ENCODE measurements around the gene SPEM1. TPM values are rescaled to one million over a fixed set of nuclear protein-coding genes. Genes with fewer than 3 reads are reported as not detected.

Gene SPEM1
- total and polyA plus RNA-seq, 8 donors = 0.20 TPM; not detected in 7

GRCh38 chr17:7384489-7385081 lies 35.5 kb upstream of the SPEM1 start:
- no peak for TF ChIP-seq POLR2AphosphoS5 (IDR thresholded peaks at IDR 0.05)
- TF ChIP-seq CTCF (IDR thresholded peaks at IDR 0.05) = no peak
- TF ChIP-seq POLR2A (IDR thresholded peaks at IDR 0.05) = no peak
- TF ChIP-seq EP300 (IDR thresholded peaks at IDR 0.05) = no peak
- Histone ChIP-seq H3K36me3 (peaks cover 21 to 61% (median 55%) of the 10 kb centered on the region in 4 donors), H3K4me3 (peak overlapping the region; percentile 41 to 53 (median 44)), H3K27me3 (peaks cover 0 to 32% (median 5%) of the 10 kb centered on the region in 3 donors), H3K9me3 (no peaks in the 10 kb centered on the region), H3K27ac (peak overlapping the region in 4 of 5 donors; percentile 6 to 76 (median 58)), H3K4me1 (peaks cover 25 to 46% (median 37%) of the 10 kb centered on the region in 4 donors)
- WGBS, 5 donors = 71 to 87% (median 74%) methylated on average over 11 to 23 of the region's 23 CpGs
- DNase-seq = no peak
- intact Hi-C loops (cut with DNase I; ENCODE audit: low total_unique reads) = no loop called here

GRCh38 chr17:7388856-7389255 lies 31.3 kb upstream of the SPEM1 start:
- Histone ChIP-seq H3K4me1 (peaks cover 13 to 22% (median 16%) of the 10 kb centered on the region in 4 donors), H3K4me3 (no peak overlapping the region), H3K36me3 (peaks cover 26 to 79% (median 77%) of the 10 kb centered on the region in 4 donors), H3K27me3 (peaks cover 0 to 7% (median 0%) of the 10 kb centered on the region in 3 donors), H3K9me3 (no peaks in the 10 kb centered on the region), H3K27ac (no peak overlapping the region)
- no peak for TF ChIP-seq POLR2A (IDR thresholded peaks at IDR 0.05)
- TF ChIP-seq EP300 (IDR thresholded peaks at IDR 0.05) = no peak
- TF ChIP-seq POLR2AphosphoS5 (IDR thresholded peaks at IDR 0.05) = no peak
- no peak for TF ChIP-seq CTCF (IDR thresholded peaks at IDR 0.05)
- 90 to 95% (median 95%) methylated on average over 7 to 10 of the region's 10 CpGs for WGBS, 5 donors
- no peak for DNase-seq
- intact Hi-C loops (cut with DNase I; ENCODE audit: low total_unique reads) = no loop called here

GRCh38 chr17:7389924-7390910 lies 29.9 kb upstream of the SPEM1 start:
- Histone ChIP-seq H3K9me3 (no peaks in the 10 kb centered on the region), H3K4me1 (peaks cover 15 to 23% (median 21%) of the 10 kb centered on the region in 4 donors), H3K27ac (no peak overlapping the region), H3K36me3 (peaks cover 26 to 69% (median 66%) of the 10 kb centered on the region in 4 donors), H3K27me3 (no peaks in the 10 kb centered on the region), H3K4me3 (no peak overlapping the region)
- peak in 1 of 2 donors; percentile 1 for DNase-seq
- 87 to 92% (median 88%) methylated on average over 18 to 19 of the region's 19 CpGs for WGBS, 5 donors
- no peak for TF ChIP-seq POLR2AphosphoS5 (IDR thresholded peaks at IDR 0.05)
- intact Hi-C loops (cut with DNase I; ENCODE audit: low total_unique reads) = no loop called here

GRCh38 chr17:7391307-7391706 lies 28.8 kb upstream of the SPEM1 start:
- H3K4me1 ChIP-seq = peaks cover 18 to 26% (median 25%) of the 10 kb centered on the region in 4 donors
- H3K27me3 ChIP-seq = no peaks in the 10 kb centered on the region
- intact Hi-C loops (cut with DNase I; ENCODE audit: low total_unique reads) = no loop called here
- no peaks in the 10 kb centered on the region for H3K9me3 ChIP-seq
- 40 to 75% (median 51%) methylated on average over 2 of the region's 2 CpGs for WGBS, 5 donors
- peaks cover 26 to 61% (median 57%) of the 10 kb centered on the region in 4 donors for H3K36me3 ChIP-seq
- DNase-seq = peak in 1 of 2 donors; percentile 5
- no peak overlapping the region for H3K4me3 ChIP-seq
- peak overlapping the region in 1 of 5 donors; percentile 12 for H3K27ac ChIP-seq
- TF ChIP-seq EP300 (IDR thresholded peaks at IDR 0.05) (no peak), POLR2A (IDR thresholded peaks at IDR 0.05) (no peak), CTCF (IDR thresholded peaks at IDR 0.05) (no peak), POLR2AphosphoS5 (IDR thresholded peaks at IDR 0.05) (no peak)

Data from stomach (tissue), 9 donors.